GM23248 (cell line): ENCODE results near the gene NAA20. TPM values are rescaled to one million over a fixed set of nuclear protein-coding genes. Genes with fewer than 3 reads are reported as not detected.

ENCODE experiments used
- DNase-seq: peaks from one replicate; pipeline ENCODE4 v3.0.0-alpha.2; 2015
- H2AFZ ChIP-seq: fragments of 200-600 bp; sonication (generic); 2 replicates; pipeline ENCODE4 v1.6.1; 2016; ENCODE audit warnings: antibody characterized with exemption
- H3F3A ChIP-seq: fragments of 200-600 bp; sonication (generic); 2 replicates; pipeline ENCODE4 v1.6.1; 2016; ENCODE audit warnings: mild to moderate bottlenecking, antibody characterized with exemption, mixed run types; ENCODE audit not compliant: insufficient read depth
- H3K27ac ChIP-seq: fragments of 200-600 bp; sonication (generic); 2 replicates; pipeline ENCODE4 v1.5.1; 2016; ENCODE audit warnings: mild to moderate bottlenecking
- H3K27me3 ChIP-seq: fragments of 200-600 bp; sonication (generic); replicated peaks from 2 replicates; pipeline ENCODE4 v1.6.1; 2016; ENCODE audit warnings: mild to moderate bottlenecking; ENCODE audit not compliant: insufficient read depth
- H3K36me3 ChIP-seq: fragments of 200-600 bp; sonication (generic); 2 replicates; pipeline ENCODE4 v1.6.1; 2016; ENCODE audit warnings: low read depth, mild to moderate bottlenecking
- H3K4me1 ChIP-seq: fragments of 200-600 bp; sonication (generic); 2 replicates; pipeline ENCODE4 v1.6.1; 2016; ENCODE audit warnings: mild to moderate bottlenecking; ENCODE audit not compliant: insufficient read depth
- H3K4me2 ChIP-seq: fragments of 200-600 bp; sonication (generic); one replicate; pipeline ENCODE4 v1.6.1; 2016; ENCODE audit warnings: mild to moderate bottlenecking; ENCODE audit not compliant: unreplicated experiment
- H3K4me3 ChIP-seq: fragments of 200-600 bp; sonication (generic); 2 replicates; pipeline ENCODE4 v1.5.1; 2016; ENCODE audit warnings: mild to moderate bottlenecking
- H3K79me2 ChIP-seq: fragments of 200-600 bp; sonication (generic); 2 replicates; pipeline ENCODE4 v1.6.1; 2016; ENCODE audit warnings: mild to moderate bottlenecking; ENCODE audit not compliant: insufficient read depth
- H3K9ac ChIP-seq: fragments of 200-600 bp; sonication (generic); 2 replicates; pipeline ENCODE4 v1.6.1; 2016; ENCODE audit warnings: mild to moderate bottlenecking
- H3K9me2 ChIP-seq: fragments of 200-600 bp; sonication (generic); 2 replicates; pipeline ENCODE4 v1.6.1; 2016; ENCODE audit warnings: mixed run types, mild to moderate bottlenecking, moderate library complexity; ENCODE audit not compliant: insufficient read depth
- H3K9me3 ChIP-seq: fragments of 200-600 bp; sonication (generic); one replicate; pipeline ENCODE4 v1.6.1; 2017; ENCODE audit warnings: low read depth
- H4K20me1 ChIP-seq: fragments of 200-600 bp; sonication (generic); 2 replicates; pipeline ENCODE4 v1.6.0; 2016; ENCODE audit not compliant: insufficient read depth
- EZH2 ChIP-seq: fragments of 200-600 bp; sonication (generic); IDR thresholded peaks from 2 replicates; pipeline ENCODE4 v1.6.1; 2018; ENCODE audit warnings: antibody characterized with exemption, mild to moderate bottlenecking; ENCODE audit not compliant: insufficient read depth, poor library complexity, severe bottlenecking
- EZH2phosphoT487 ChIP-seq: fragments of 200-600 bp; sonication (generic); IDR thresholded peaks from 2 replicates; pipeline ENCODE4 v1.6.1; 2018; ENCODE audit warnings: antibody characterized with exemption, moderate library complexity, mild to moderate bottlenecking, low read depth; ENCODE audit not compliant: insufficient read depth
- WGBS, 2 experiments: methylation state at CpG; one replicate each; pipeline ENCODE4 v1.1.6; 2015 to 2017; ENCODE audit warnings: low lambda C conversion rate in 2 of 2, low coverage in 1 of 2; ENCODE audit errors: missing lambda C conversion rate in 2 of 2; 5-methylcytosine and 5-hydroxymethylcytosine counted together
- in situ Hi-C: fragments of 300-500 bp; cut with MboI; formaldehyde crosslinking; loops from 2 replicates; pipeline ENCODE4 v1.15.0; 2020
- polyA plus RNA-seq: library from polyadenylated mRNA; unstranded; fragments of >200 nt; fragmentation: Nextera tagmentation; extraction: Ambion mirVana; gene quantifications from 2 replicates; pipeline ENCODE4 v1.2.1, GENCODE V29; 2016
- total RNA-seq: library from RNA; depleted of rRNA; stranded (reverse); fragments of >200 nt; shearing (Covaris generic); gene quantifications from 2 replicates; pipeline ENCODE4 v1.2.3, GENCODE V29; 2014

NAA20 gene
- total and polyA plus RNA-seq, 2 experiments from 2014 or later: 66.4 to 163 TPM

GRCh38 chr20:19976595-19977372 lies 40.4 kb upstream of the NAA20 start:
- Histone ChIP-seq H3K9ac (peak overlapping the region; percentile 96), H3K27me3 (no peaks in the 10 kb centered on the region), H3K4me3 (peak overlapping the region; percentile 95), H3K9me3 (no peaks in the 10 kb centered on the region), H4K20me1 (no peaks in the 10 kb centered on the region), H3K4me1 (peaks cover 51% of the 10 kb centered on the region), H3F3A (peaks cover 60% of the 10 kb centered on the region), H2AFZ (no peak overlapping the region), H3K36me3 (peaks cover 12% of the 10 kb centered on the region; the same call in 1 of the 2 replicates), H3K4me2 (peak overlapping the region; percentile 94), H3K27ac (peak overlapping the region; percentile 96), H3K79me2 (peaks cover 66% of the 10 kb centered on the region), H3K9me2 (no peaks in the 10 kb centered on the region)
- TF ChIP-seq EZH2phosphoT487 (0 out of 2 replicates have a peak, but pooled peaks have one; percentile 61), EZH2 (no peak)
- DNase-seq: peak; percentile 91
- WGBS, 2 experiments: 0 to 1% methylated on average over 8 of the region's 8 CpGs
- in situ Hi-C loops: loop anchor here (25.0 kb wide), 1 partner anchor 189 kb away; no protein-coding TSS in a partner anchor

- peak; percentile 66 for DNase-seq
- H3K4me2 ChIP-seq: peak overlapping the region; percentile 94
- H3K79me2 ChIP-seq: peaks cover 72% of the 10 kb centered on the region
- peak overlapping the region; percentile 96 for H3K9ac ChIP-seq
- H3K36me3 ChIP-seq: peaks cover 12% of the 10 kb centered on the region; the same call in 1 of the 2 replicates
- peaks cover 51% of the 10 kb centered on the region for H3K4me1 ChIP-seq
- H3K9me3 ChIP-seq: no peaks in the 10 kb centered on the region
- no peaks in the 10 kb centered on the region for H3K27me3 ChIP-seq
- in situ Hi-C loops: loop anchor here (25.0 kb wide), 1 partner anchor 190 kb away; no protein-coding TSS in a partner anchor
- no peak overlapping the region for H2AFZ ChIP-seq
- peak overlapping the region; percentile 96 for H3K27ac ChIP-seq
- TF ChIP-seq EZH2 (no peak), EZH2phosphoT487 (no peak)
- H3K9me2 ChIP-seq: no peaks in the 10 kb centered on the region
- peaks cover 60% of the 10 kb centered on the region for H3F3A ChIP-seq
- no peaks in the 10 kb centered on the region for H4K20me1 ChIP-seq
- peak overlapping the region; percentile 95 for H3K4me3 ChIP-seq
- 11 to 13% methylated on average over 5 of the region's 5 CpGs for WGBS, 2 experiments
Observed at GRCh38 chr20:19977373-19977770, 39.8 kb upstream of the NAA20 start.

GRCh38 chr20:19978511-19979210 lies 38.5 kb upstream of the NAA20 start:
- Histone ChIP-seq H3K36me3 (peaks cover 12% of the 10 kb centered on the region; the same call in 1 of the 2 replicates), H3K27me3 (no peaks in the 10 kb centered on the region), H3K9me2 (no peaks in the 10 kb centered on the region), H2AFZ (no peak overlapping the region), H3K4me1 (peaks cover 44% of the 10 kb centered on the region), H3K4me3 (peak overlapping the region; percentile 95), H3K9me3 (no peaks in the 10 kb centered on the region), H3K4me2 (peak overlapping the region; percentile 94), H4K20me1 (no peaks in the 10 kb centered on the region; the same call in 1 of the 2 replicates), H3K79me2 (peaks cover 84% of the 10 kb centered on the region), H3K9ac (peak overlapping the region; percentile 96), H3F3A (peaks cover 55% of the 10 kb centered on the region), H3K27ac (peak overlapping the region; percentile 96)
- no peak for DNase-seq
- in situ Hi-C loops: loop anchor here (25.0 kb wide), 1 partner anchor 191 kb away; no protein-coding TSS in a partner anchor
- WGBS, 2 experiments: 68 to 74% methylated on average over 6 of the region's 6 CpGs
- TF ChIP-seq EZH2 (no peak), EZH2phosphoT487 (no peak)

- H3K79me2 ChIP-seq: peaks cover 100% of the 10 kb centered on the region
- H3K4me1 ChIP-seq: peaks cover 57% of the 10 kb centered on the region
- in situ Hi-C loops: loop anchor here (25.0 kb wide), 1 partner anchor 194 kb away; no protein-coding TSS in a partner anchor
- H3K9ac ChIP-seq: no peak overlapping the region
- no peaks in the 10 kb centered on the region for H3K9me3 ChIP-seq
- H3K27me3 ChIP-seq: no peaks in the 10 kb centered on the region
- WGBS, 2 experiments: 96 to 98% methylated on average over 8 of the region's 8 CpGs
- no peak overlapping the region for H3K27ac ChIP-seq
- H2AFZ ChIP-seq: no peak overlapping the region
- no peak for TF ChIP-seq EZH2
- H3K4me2 ChIP-seq: no peak overlapping the region
- H3F3A ChIP-seq: peaks cover 61% of the 10 kb centered on the region
- H3K9me2 ChIP-seq: no peaks in the 10 kb centered on the region
- H3K36me3 ChIP-seq: peaks cover 12% of the 10 kb centered on the region; the same call in 1 of the 2 replicates
- no peak overlapping the region for H3K4me3 ChIP-seq
- H4K20me1 ChIP-seq: no peaks in the 10 kb centered on the region; the same call in 1 of the 2 replicates
- peak; percentile 44 for DNase-seq
Observed at GRCh38 chr20:19981031-19981451, 36.1 kb upstream of the NAA20 start.
